ENCODE data around the gene RET. TPM values are rescaled to one million over a fixed set of nuclear protein-coding genes. Genes with fewer than 3 reads are reported as not detected.

RET gene
- total and polyA plus RNA-seq, 9 donors: 0.12 to 1.6 (median 0.75) TPM

- Histone ChIP-seq H3K4me3 (no peak overlapping the region), H3K36me3 (no peaks in the 10 kb centered on the region), H3K9me3 (no peaks in the 10 kb centered on the region), H3K4me1 (ENCODE audit: insufficient read depth) (peaks cover 1% of the 10 kb centered on the region), H3K27ac (no peak overlapping the region), H3K27me3 (no peaks in the 10 kb centered on the region)
- TF ChIP-seq, protein P1, sequence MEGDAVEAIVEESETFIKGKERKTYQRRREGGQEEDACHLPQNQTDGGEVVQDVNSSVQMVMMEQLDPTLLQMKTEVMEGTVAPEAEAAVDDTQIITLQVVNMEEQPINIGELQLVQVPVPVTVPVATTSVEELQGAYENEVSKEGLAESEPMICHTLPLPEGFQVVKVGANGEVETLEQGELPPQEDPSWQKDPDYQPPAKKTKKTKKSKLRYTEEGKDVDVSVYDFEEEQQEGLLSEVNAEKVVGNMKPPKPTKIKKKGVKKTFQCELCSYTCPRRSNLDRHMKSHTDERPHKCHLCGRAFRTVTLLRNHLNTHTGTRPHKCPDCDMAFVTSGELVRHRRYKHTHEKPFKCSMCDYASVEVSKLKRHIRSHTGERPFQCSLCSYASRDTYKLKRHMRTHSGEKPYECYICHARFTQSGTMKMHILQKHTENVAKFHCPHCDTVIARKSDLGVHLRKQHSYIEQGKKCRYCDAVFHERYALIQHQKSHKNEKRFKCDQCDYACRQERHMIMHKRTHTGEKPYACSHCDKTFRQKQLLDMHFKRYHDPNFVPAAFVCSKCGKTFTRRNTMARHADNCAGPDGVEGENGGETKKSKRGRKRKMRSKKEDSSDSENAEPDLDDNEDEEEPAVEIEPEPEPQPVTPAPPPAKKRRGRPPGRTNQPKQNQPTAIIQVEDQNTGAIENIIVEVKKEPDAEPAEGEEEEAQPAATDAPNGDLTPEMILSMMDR (IDR thresholded peaks at IDR 0.05): no peak
- TF ChIP-seq EP300 (IDR thresholded peaks at IDR 0.05) (no peak), POLR2A (IDR thresholded peaks at IDR 0.05) (no peak)
- no peak for DNase-seq
- intact Hi-C loops (cut with DNase I): no loop called here
- 65 to 77% (median 76%) methylated on average over 14 of the region's 14 CpGs for WGBS, 3 donors
Measured at GRCh38 chr10:43078175-43078985, 1.5 kb downstream of the RET start.

DNA sequence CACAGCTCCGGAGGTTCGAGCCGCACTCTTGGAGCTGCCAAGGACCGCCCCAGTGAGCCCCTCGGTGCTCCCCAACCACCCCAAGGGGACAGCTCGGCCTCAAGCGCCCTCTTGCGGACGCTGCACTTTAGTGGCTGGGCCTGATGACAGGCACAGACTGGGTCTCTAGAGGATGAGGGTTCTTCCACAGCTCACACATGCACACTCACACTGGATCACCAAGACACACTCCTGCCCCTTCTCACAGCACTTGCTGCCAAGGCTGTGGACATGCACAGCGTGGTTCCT is 2.1 kb downstream of the RET start:
- no peaks in the 10 kb centered on the region for H3K9me3 ChIP-seq
- H3K27me3 ChIP-seq: no peaks in the 10 kb centered on the region
- WGBS, 3 donors: 18 to 26% (median 19%) methylated on average over 10 of the region's 10 CpGs
- H3K36me3 ChIP-seq: no peaks in the 10 kb centered on the region
- DNase-seq: no peak
- TF ChIP-seq, protein P1 (IDR thresholded peaks at IDR 0.05): no peak
- TF ChIP-seq POLR2A (IDR thresholded peaks at IDR 0.05) (no peak), EP300 (IDR thresholded peaks at IDR 0.05) (no peak)
- intact Hi-C loops (cut with DNase I): no loop called here
- no peak overlapping the region for H3K27ac ChIP-seq
- peaks cover 1% of the 10 kb centered on the region for H3K4me1 ChIP-seq (ENCODE audit: insufficient read depth)
- no peak overlapping the region for H3K4me3 ChIP-seq

GRCh38 chr10:43079856-43080255 is 3.0 kb downstream of the RET start:
- Histone ChIP-seq H3K27ac (no peak overlapping the region), H3K4me1 (ENCODE audit: insufficient read depth) (peaks cover 1% of the 10 kb centered on the region), H3K4me3 (no peak overlapping the region), H3K9me3 (no peaks in the 10 kb centered on the region), H3K36me3 (no peaks in the 10 kb centered on the region), H3K27me3 (no peaks in the 10 kb centered on the region)
- whole genome bisulfite sequencing, 3 donors: 71 to 93% (median 84%) methylated on average over 3 of the region's 3 CpGs
- TF ChIP-seq, protein P1 (IDR thresholded peaks at IDR 0.05): no peak
- TF ChIP-seq EP300 (IDR thresholded peaks at IDR 0.05) (no peak), POLR2A (IDR thresholded peaks at IDR 0.05) (no peak)
- intact Hi-C loops (cut with DNase I): no loop called here
- no peak for DNase-seq

DNA sequence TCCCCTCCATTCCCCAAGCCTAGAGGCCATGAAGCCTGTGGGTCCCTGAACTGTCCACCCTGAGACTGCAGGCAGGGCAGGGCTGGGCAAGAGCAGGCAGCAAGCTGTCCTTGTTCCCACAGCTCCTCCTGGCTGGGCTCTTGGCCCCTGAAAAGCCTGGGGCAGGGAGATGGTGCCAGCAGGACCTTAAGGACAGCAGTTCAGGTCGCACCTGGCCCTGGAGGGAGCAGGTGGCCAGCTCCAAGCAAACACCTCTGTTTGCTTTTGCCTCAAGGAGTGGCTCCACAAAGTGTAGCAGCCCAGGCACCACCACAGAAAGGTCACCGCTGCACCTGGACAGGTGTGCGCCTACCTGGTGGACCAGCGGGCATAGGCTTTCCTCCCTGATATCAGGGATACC is 5.2 kb downstream of the RET start:
- Histone ChIP-seq H3K27me3 (no peaks in the 10 kb centered on the region), H3K4me3 (no peak overlapping the region), H3K27ac (no peak overlapping the region), H3K36me3 (no peaks in the 10 kb centered on the region), H3K4me1 (ENCODE audit: insufficient read depth) (no peaks in the 10 kb centered on the region), H3K9me3 (no peaks in the 10 kb centered on the region)
- TF ChIP-seq, protein P1 (IDR thresholded peaks at IDR 0.05): no peak
- no peak for TF ChIP-seq POLR2A (IDR thresholded peaks at IDR 0.05)
- no peak for TF ChIP-seq EP300 (IDR thresholded peaks at IDR 0.05)
- intact Hi-C loops (cut with DNase I): no loop called here
- 81 to 92% (median 90%) methylated on average over 4 of the region's 4 CpGs for WGBS, 3 donors
- no peak for DNase-seq

Data from ovary (tissue), 9 donors.